HT1080 (cell line): ENCODE data around the gene IPO4. TPM values are rescaled to one million over a fixed set of nuclear protein-coding genes. Genes with fewer than 3 reads are reported as not detected.
A peak's percentile ranks its signal among the peaks of the same experiment; 100 is the strongest.

Experiments used
- DNase-seq: peaks from one replicate; pipeline ENCODE4 v3.0.0-alpha.2; 2015; ENCODE audit warnings: low read depth
- total RNA-seq: library from RNA; depleted of rRNA; stranded (reverse); fragments of >200 nt; shearing (Covaris generic); gene quantifications from 2 replicates; pipeline ENCODE4 v1.2.3, GENCODE V29; 2014

Gene IPO4
- total RNA-seq, 1 experiment from 2014 or later: 273 TPM

DNA sequence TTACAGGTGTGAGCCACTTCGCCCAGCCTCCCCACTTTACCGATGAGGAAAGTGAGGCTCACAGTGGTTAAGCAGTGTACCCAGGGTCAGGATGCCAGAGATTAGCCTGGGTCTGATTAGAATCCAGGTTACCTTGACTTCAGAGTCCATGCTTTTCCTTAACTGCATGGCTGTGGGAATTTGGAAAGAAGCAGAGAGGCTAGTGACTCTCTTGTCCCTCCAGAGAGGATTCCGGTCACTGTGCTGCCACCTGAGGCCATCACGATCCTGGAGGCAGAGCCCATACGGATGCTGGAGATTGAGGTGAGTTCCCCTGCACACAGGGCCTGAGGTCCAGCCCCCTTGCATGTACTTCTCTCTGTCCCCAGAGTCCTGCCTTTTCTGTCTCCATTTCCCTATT, 12.0 kb downstream of the IPO4 start:
- DNase-seq: no peak

DNA sequence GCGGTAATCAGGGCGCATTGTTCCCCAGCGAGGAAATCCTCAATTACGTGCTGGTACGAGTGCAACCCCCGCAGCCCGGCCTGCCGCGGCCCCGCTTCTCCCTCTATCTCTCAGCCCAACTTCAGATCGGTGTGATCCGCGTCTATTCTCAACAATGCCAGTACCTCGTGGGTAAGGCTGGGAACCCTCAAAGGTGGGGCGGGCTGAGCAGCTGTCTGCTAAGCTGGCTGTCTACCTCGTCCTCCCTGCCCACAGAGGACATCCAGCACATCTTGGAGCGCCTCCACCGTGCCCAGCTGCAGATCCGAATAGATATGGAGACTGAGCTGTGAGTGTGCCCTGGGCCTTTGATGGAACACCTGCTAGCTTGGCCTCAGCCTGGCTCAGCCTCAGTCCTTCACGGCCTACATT, 15.7 kb downstream of the IPO4 start:
- DNase-seq: no peak

DNA sequence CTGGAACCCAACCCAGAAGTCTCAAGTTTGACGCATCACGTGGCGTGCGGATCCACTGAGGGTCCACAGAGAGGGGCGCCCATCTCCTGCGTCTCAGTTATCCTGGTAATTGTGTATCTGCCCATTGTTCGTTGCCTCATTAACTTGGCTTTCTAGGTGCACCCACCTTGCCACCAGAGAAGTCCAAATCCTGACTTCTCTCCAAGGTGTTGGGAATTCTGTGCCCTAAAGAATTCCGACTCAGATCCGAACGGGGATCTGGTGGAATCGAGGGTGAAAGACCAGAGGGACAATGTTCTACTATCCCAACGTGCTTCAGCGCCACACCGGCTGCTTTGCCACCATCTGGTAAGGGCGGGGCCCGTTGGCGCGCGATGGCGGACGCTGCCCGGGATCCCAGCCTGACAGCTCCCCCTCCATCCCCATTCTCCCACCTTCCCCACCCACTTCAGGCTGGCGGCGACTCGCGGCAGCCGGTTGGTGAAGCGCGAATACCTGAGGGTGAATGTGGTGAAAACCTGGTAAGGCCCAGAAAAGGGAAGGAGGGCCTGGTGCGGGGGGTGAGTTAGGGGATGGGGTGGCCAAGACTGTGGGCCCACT, 16.3 kb downstream of the IPO4 start:
- DNase-seq: no peak

DNA sequence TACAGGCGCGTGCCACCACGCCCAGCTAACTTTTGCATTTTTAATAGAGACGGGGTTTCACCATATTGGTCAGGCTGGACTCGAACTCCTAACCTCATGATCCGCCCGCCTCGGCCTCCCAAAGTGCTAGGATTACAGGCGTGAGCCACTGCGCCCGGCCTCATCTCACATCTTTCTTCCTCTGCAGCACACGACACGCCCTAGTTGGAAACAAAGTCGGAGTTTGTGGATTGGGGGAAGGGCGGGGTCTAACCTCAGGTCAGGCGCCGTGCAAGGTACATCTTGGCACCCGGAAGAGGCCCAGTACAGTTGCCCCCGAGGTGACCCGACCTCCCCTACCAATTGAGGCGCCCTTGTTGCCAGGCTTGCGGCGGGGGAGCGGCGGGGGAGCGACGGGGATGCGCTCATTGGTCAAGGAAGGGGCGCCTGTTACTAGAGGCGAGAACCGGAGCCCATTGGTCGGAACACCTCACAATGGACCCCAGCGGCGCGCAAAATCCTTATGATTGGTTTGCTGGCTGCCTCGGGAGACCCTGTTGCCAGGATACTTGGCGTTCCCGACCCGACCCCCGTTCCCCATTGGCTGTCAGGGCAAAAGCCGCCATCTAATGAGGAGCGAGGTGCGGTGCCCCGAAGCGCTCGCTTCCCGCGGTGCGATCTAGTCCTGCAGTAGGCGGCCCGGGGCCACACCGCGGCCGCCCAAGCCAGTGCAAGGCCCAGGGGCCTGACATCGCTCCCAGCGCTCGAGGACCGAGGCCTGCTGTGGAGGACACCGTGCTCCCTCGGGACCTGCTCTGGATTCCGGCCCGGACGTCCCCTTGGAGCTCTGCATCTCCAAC, 17.0 kb downstream of the IPO4 start, which contains the start of gene REC8:
TSS of gene REC8 (plus strand) at position 659 of the 839 bp plus-strand sequence. CDS start 473 bp downstream, outside the sequence.
- no peak for DNase-seq

DNA sequence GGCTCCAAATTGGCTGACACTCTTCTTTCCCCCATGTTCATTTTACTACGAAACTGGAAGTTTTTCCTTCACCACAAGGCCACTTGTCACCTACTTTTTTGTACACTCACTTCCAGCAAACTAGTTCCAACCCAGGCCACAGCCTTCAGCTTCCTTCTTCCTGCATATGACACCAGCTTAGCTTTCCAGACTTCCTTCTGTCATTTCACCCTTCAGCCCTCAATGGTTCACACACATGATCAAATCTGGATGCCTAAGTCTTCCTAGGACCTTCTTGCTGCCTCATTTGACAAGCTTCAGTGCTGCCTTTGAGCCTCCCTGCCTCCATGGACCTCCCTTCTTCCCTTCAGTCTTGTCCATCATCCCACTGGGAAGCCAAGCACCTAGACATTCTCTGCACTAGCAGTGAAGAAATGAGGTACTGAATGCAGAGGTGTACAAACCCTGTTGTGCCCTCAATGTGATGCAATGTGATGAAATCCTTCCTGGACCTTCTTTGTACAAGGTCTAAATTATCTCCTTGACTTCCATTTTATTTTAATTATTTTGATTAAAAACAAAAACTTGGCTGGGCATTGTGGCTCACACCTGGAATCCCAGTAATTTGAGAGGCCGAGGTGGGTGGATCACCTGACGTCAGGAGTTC, 21.0 kb downstream of the IPO4 start:
- no peak for DNase-seq

DNA sequence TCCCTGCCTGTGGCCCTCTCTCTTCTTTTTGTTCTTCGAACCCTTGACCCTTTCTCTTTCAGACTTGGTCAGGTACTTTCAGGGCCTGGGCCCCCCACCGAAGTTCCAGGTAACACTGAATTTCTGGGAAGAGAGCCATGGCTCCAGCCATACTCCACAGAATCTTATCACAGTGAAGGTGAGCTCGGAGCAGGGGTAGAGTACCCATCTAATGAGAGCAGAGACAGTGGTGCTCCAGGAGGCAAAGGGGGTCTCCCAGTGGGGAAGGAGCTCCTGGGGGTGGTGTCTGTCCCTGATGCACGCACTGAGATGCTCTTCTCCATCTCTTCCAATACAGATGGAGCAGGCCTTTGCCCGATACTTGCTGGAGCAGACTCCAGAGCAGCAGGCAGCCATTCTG, 22.8 kb downstream of the IPO4 start:
- DNase-seq: no peak

DNA sequence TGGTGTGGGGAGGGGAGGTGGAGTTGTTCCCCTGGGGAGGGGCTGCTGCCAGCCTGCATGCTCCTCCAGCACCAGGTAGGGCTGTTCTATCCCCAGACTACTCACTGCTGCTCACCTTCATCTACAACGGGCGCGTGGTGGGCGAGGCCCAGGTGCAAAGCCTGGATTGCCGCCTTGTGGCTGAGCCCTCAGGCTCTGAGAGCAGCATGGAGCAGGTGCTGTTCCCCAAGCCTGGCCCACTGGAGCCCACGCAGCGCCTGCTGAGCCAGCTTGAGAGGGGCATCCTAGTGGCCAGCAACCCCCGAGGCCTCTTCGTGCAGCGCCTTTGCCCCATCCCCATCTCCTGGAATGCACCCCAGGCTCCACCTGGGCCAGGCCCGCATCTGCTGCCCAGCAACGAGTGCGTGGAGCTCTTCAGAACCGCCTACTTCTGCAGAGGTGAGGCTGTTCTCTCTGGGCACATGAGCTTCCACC, 24.1 kb downstream of the IPO4 start:
- DNase-seq: no peak

DNA sequence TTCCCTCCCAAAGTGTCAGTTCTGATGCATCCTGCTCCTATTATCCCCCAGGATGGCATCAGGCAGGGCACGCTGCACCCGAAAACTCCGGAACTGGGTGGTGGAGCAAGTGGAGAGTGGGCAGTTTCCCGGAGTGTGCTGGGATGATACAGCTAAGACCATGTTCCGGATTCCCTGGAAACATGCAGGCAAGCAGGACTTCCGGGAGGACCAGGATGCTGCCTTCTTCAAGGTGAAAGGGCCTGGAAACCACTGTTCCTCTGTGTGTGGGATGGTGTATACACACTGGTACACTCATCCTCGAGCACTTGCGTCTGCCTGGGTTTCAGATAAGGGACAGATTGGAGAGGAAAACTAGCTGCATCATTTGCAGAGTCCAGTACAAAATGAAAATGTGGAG, 26.5 kb downstream of the IPO4 start:
- no peak for DNase-seq

DNA sequence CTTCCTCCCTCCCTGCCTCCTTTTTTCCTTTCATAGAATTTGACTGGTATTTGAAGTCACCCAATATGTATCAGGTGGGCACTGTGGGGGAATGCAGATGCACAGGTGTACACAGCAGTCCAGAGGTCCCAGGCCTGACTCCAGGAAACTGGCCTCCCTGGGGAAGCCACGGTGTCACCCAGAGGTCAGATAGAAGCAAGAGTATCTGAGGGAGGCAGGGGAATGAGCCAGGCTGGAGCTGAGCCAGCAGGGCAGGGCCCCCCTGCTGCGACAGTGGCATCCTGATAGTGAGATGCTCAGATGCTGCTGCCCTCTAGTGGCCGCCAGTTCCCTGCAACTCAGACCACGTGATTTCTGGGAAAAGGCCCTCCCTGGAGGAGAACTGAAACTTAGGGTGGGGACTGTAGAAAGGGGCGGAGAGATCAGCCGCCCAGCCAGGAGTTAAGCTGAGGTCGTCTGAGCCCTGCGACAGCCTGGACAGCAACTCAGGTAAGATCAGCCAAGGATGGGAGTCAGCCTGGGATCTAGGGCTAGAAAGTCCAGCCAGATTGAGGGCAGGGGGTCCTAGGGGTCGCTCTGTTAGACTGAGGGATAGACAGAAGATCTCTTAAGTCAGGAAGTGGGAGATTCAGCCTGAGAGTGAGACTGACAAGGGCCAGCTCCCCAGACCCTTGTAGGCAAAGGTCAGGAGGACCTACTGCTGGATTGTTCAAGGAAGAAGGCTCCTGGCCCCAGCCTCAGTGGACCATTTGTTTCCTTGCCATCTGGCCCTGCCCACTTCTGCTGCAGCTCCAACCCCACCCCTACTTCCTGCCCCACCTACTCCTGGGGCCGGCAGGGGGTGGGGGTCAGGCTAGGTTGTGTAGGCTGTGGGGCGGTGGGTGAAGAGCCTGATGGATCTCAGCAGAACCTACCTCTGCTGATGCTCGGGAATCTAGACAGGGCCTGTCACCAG, 27.5 kb downstream of the IPO4 start, which contains the start of gene IRF9:
TSS of gene IRF9 (plus strand) at position 416 of the 955 bp plus-strand sequence. CDS start 880 bp downstream, outside the sequence.
- peak; percentile 95 for DNase-seq

DNA sequence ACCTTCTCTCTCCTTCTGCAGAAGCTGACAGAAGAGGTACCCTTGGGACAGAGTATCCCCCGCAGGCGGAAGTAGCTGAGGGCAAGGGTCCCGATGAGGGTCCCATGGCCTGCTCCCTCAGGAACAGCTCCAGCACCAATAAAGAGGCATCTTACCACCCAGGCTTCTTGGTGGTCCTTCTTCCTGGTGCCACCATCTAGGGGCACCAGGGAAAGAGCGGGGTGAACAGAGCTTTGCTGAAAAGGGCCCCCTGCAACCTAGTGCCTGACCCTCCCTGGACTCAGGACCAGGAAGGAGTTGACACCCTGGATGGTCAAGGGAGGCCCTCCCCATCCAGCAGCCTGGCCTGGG, 28.1 kb downstream of the IPO4 start:
- no peak for DNase-seq

DNA sequence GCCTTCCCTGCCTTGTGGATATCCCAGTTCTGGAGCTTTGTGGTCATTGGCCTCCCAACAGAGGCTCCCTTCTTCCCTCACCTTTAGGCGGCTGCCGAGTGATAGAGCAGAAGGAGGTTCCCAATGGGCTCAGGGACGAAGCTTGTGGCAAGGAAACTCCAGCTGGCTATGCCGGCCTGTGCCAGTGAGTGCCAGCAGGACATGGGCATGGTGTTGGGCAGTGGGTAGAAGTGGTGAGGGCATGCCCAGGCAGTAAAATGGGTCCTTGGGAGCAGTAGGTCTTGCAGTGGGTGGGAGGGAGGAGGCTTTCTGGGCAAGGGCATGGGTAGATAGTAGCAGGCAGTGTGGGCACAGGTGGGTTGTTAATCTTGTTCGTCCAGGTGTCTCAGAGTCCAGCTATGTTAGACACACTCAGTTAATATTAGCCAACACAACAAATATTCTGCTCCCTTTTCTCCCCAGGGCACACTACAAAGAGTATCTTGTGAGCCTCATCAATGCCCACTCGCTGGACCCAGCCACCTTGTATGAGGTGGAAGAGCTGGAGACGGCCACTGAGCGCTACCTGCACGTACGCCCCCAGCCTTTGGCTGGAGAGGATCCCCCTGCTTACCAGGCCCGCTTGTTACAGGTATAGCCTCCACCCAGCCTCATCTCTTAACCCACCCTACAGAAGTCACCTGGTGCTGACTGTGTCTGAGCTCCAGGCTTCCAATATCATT, 28.7 kb downstream of the IPO4 start:
- no peak for DNase-seq

DNA sequence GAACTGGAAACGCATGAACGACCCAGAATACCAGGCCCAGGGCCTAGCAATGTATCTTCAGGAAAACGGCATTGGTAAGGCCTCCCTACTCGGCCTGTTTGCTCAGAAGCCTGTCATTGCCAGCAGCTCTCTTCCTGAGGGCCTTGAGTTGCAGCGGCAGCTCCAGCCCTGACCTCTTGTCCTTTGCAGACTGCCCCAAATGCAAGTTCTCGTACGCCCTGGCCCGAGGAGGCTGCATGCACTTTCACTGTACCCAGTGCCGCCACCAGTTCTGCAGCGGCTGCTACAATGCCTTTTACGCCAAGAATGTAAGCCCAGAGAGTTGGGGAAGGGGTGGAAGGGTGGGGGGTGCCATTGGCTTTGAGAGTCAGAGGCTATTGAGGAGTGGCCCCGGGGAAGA, 31.3 kb downstream of the IPO4 start:
- DNase-seq: no peak

DNA sequence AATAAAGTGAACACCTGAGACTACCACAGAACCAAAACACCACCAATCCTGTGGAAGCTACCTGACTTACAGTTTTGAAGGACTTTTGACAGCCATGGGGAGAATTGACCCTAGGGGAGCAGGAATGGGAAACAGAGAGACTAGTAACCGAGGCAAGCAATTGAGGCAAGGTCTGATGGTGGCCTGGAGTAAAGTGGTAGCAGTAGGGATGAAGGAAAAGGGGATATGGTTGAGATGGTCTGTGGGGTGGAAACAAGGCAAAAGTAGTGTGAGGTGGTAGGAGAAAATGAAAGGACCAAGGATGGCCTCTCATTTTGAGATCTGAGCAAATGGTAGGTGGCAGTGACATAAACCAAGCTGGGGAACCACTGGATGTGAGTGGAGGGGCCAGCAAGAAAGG, 31.8 kb downstream of the IPO4 start:
- DNase-seq: no peak

DNA sequence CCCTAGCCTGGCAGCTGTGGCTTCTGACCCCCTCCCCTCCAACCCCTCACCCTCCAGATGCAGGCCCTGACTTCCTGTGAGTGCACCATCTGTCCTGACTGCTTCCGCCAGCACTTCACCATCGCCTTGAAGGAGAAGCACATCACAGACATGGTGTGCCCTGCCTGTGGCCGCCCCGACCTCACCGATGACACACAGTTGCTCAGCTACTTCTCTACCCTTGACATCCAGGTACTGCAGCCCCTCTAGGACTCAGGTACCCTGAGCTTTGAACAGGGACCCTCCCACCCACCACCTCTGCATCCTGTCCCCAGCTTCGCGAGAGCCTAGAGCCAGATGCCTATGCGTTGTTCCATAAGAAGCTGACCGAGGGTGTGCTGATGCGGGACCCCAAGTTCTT, 33.5 kb downstream of the IPO4 start:
- DNase-seq: no peak

DNA sequence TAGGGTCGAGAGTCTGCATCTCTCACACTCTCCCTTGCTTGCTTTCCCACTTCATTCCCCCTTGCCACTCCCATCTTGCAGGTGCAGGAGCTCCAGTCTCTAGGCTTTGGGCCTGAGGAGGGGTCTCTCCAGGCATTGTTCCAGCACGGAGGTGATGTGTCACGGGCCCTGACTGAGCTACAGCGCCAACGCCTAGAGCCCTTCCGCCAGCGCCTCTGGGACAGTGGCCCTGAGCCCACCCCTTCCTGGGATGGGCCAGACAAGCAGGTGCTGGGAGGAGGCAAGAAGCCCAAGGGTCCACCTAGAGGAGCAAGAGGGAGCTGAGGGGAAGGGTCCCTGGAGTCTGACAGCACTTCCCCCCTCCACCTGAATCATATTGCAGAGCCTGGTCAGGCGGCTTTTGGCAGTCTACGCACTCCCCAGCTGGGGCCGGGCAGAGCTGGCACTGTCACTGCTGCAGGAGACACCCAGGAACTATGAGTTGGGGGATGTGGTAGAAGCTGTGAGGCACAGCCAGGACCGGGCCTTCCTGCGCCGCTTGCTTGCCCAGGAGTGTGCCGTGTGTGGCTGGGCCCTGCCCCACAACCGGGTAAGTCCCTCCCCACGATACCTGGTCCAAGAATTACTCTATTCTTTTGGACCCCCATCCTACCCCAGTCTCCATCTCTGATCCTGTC, 37.1 kb downstream of the IPO4 start:
- no peak for DNase-seq

DNA sequence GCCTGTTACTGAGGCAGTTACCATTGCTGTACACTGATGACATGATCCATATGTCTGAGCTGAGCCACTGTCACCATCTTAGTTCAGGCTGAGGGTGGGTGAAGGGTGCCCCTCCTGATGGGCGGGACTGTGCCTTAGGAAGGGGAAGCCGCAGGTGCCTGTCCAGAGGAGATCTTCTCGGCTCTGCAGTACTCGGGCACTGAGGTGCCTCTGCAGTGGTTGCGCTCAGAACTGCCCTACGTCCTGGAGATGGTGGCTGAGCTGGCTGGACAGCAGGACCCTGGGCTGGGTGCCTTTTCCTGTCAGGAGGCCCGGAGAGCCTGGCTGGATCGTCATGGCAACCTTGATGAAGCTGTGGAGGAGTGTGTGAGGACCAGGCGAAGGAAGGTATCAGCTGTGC, 37.6 kb downstream of the IPO4 start:
- DNase-seq: no peak

DNA sequence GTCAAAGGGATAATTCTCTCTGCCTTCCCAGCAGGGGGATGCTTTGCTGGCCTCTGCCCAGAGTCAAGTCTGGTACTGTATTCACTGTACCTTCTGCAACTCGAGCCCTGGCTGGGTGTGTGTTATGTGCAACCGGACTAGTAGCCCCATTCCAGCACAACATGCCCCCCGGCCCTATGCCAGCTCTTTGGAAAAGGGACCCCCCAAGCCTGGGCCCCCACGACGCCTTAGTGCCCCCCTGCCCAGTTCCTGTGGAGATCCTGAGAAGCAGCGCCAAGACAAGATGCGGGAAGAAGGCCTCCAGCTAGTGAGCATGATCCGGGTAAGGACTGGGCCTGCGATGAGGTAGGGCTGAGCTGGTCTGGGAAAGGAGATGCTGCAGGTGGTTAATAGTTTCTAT, 38.0 kb downstream of the IPO4 start:
- DNase-seq: no peak

DNA sequence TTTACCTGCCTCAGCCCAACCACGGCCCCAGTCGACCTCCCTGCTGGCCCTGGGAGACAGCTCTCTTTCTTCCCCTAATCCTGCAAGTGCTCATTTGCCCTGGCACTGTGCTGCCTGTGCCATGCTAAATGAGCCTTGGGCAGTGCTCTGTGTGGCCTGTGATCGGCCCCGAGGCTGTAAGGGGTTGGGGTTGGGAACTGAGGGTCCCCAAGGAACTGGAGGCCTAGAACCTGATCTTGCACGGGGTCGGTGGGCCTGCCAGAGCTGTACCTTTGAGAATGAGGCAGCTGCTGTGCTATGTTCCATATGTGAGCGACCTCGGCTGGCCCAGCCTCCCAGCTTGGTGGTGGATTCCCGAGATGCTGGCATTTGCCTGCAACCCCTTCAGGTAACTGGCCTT, 38.6 kb downstream of the IPO4 start:
- DNase-seq: no peak

DNA sequence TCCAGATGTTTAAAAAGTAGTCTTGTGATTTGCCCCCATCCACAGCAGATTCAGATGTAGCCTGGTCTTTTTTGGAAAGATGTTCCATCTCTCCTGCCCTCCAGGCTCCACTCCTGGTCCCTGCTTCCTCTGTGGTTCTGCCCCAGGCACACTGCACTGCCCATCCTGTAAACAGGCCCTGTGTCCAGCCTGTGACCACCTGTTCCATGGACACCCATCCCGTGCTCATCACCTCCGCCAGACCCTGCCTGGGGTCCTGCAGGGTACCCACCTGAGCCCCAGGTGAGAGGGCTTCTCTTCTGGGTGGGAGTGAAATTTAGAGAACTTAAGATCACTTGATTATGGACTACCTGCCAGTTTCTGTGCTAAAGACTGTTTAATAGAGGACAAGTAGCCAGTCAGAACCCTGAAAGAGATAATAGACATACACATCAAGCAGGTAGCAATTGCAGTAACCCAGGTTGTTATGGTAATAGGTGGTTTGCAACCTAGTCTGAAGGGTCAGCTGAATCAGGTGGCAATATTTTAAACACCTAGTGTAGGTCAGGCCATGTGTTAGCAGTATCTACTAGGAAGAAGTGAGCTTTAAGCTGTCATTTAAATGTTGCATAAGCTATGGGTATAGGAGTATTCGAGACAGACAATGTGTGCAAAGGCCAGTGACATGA, 39.2 kb downstream of the IPO4 start:
- no peak for DNase-seq
